Transverse colon (tissue), 4 donors: ENCODE data around the gene PMIS2. TPM values are rescaled to one million over a fixed set of nuclear protein-coding genes. Genes with fewer than 3 reads are reported as not detected.
A peak's percentile ranks its signal among the peaks of the same experiment; 100 is the strongest.

Experiments
- DNase-seq: peaks from one replicate; pipeline ENCODE4 v3.0.0-alpha.2; 2019
- H3K27ac ChIP-seq, 4 donors: fragments of 200-600 bp; sonication (generic); 2 replicates each; pipeline ENCODE4 v1.5.1; 2016 to 2018; ENCODE audit warnings: inconsistent platforms in 4 of 4
- H3K27me3 ChIP-seq: fragments of 200-600 bp; sonication (generic); 2 replicates; pipeline ENCODE4 v1.5.1; 2017; ENCODE audit warnings: inconsistent platforms
- H3K36me3 ChIP-seq, 4 donors: fragments of 200-600 bp; sonication (generic); 2 replicates each; pipeline ENCODE4 v1.5.1; 2017 to 2019; ENCODE audit warnings: inconsistent platforms in 4 of 4
- H3K4me1 ChIP-seq, 4 donors: fragments of 200-600 bp; sonication (generic); 2 replicates each; pipeline ENCODE4 v1.5.1; 2017 to 2020; ENCODE audit warnings: inconsistent platforms in 4 of 4
- H3K4me3 ChIP-seq, 4 donors: fragments of 200-600 bp; sonication (generic); 1 replicate in 1 of 4; 2 replicates in 3 of 4; pipeline versions ENCODE4 v1.5.1 to v1.6.1; 2017 to 2019; ENCODE audit warnings: inconsistent platforms in 4 of 4
- H3K9me3 ChIP-seq, 2 donors: fragments of 200-600 bp; sonication (generic); 2 replicates each; pipeline ENCODE4 v1.5.1; 2017 to 2019; ENCODE audit warnings: inconsistent platforms in 2 of 2
- CTCF ChIP-seq, 5 experiments: fragments of 200-600 bp in 3 of 5; fragments of 450-650 bp in 2 of 5; sonication (generic) in 3 of 5; IDR thresholded peaks; 1 replicate in 2 of 5; 2 replicates in 3 of 5; pipeline ENCODE4 v1.5.1; 2016 to 2017; ENCODE audit warnings: antibody characterized with exemption in 5 of 5, inconsistent platforms in 3 of 5, mild to moderate bottlenecking in 2 of 5, moderate library complexity in 1 of 5
- EP300 ChIP-seq: sonication (generic); formaldehyde crosslinking; IDR thresholded peaks from one replicate; pipeline ENCODE4 v1.6.1; 2017; ENCODE audit warnings: antibody characterized with exemption, low read depth
- POLR2A ChIP-seq: fragments of 450-650 bp; IDR thresholded peaks from one replicate; pipeline ENCODE4 v1.6.1; 2016; ENCODE audit warnings: antibody characterized with exemption, mild to moderate bottlenecking, moderate library complexity
- POLR2AphosphoS5 ChIP-seq, 3 donors: sonication (generic); formaldehyde crosslinking; IDR thresholded peaks; one replicate each; pipeline ENCODE4 v1.6.1; 2016; ENCODE audit warnings: antibody characterized with exemption in 3 of 3
- WGBS, 2 donors: methylation state at CpG; one replicate each; pipeline ENCODE4 v1.1.5; 2018; ENCODE audit warnings: low coverage in 1 of 2; 5-methylcytosine and 5-hydroxymethylcytosine counted together
- in situ Hi-C, 4 donors: fragments of 200-750 bp; cut with MboI; loops; one replicate each; pipeline versions ENCODE4 v1.15.0 to v1.15.1; 2017; ENCODE audit warnings: low sequenced_read_pairs in 3 of 4, low pct_ligation_motif_present in 1 of 4, low pct_unique_long_range_greater_than_20kb in 1 of 4
- intact Hi-C: fragments of 100-400 bp; cut with DNase I; formaldehyde crosslinking; loops from one replicate; pipeline ENCODE4 v1.15.1; 2023; ENCODE audit warnings: low total_unique reads
- total RNA-seq, 4 donors: library from RNA; depleted of rRNA; stranded (reverse); fragments of >200 nt; gene quantifications; one replicate each; pipeline ENCODE4 v1.1.0, GENCODE V29; 2016

The PMIS2 gene
- total RNA-seq, 4 donors from 2014 or later, result not detected

- Histone ChIP-seq H3K27ac (no peak overlapping the region), H3K4me3 (no peak overlapping the region), H3K27me3 (no peaks in the 10 kb centered on the region), H3K36me3 (no peaks in the 10 kb centered on the region), H3K9me3 (no peaks in the 10 kb centered on the region), H3K4me1 (no peaks in the 10 kb centered on the region)
- 95 to 100% methylated on average over 2 to 9 of the region's 9 CpGs for WGBS, 2 donors
- no peak for TF ChIP-seq POLR2AphosphoS5 (IDR thresholded peaks at IDR 0.05)
- no peak for TF ChIP-seq EP300
- TF ChIP-seq CTCF (IDR thresholded peaks at IDR 0.05), result no peak
- no peak for TF ChIP-seq POLR2A
- intact Hi-C loops (no loop called here), in situ Hi-C loops (no loop called here)
- DNase-seq, result no peak
Measured at GRCh38 chr19:35621708-35622107, 35.7 kb downstream of the PMIS2 start.

DNA sequence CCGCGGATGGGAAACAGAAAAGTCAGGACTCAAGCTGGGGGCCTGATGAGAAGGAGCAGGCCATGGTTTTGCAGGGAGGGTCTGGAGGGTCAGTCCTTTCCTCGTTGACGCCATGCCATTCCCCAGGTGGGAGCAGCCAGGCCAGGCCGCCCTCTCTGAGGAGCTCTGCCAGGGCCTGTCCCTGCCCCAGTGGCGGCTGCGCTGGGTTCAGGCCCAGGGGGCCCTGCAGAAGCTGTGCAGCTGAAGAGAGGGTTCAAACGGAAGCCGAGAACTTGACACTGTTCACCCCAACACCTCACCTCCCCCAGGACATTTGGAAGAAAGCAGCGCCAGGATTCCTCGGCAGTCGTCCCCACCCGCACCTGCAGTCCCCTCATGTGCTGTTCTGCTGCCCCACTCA is 36.8 kb downstream of the PMIS2 start:
- in situ Hi-C loops, result no loop called here
- DNase-seq, result no peak
- Histone ChIP-seq H3K9me3 (no peaks in the 10 kb centered on the region), H3K27me3 (no peaks in the 10 kb centered on the region), H3K27ac (no peak overlapping the region), H3K4me1 (peaks cover 0 to 2% (median 0%) of the 10 kb centered on the region in 4 donors), H3K36me3 (no peaks in the 10 kb centered on the region), H3K4me3 (no peak overlapping the region)
- intact Hi-C loops, result no loop called here
- TF ChIP-seq POLR2A (no peak), EP300 (no peak), CTCF (IDR thresholded peaks at IDR 0.05) (no peak), POLR2AphosphoS5 (IDR thresholded peaks at IDR 0.05) (no peak)
- 92 to 95% methylated on average over 2 to 13 of the region's 13 CpGs for WGBS, 2 donors

- H3K36me3 ChIP-seq, result no peaks in the 10 kb centered on the region
- no peaks in the 10 kb centered on the region for H3K9me3 ChIP-seq
- no peak for TF ChIP-seq POLR2AphosphoS5 (IDR thresholded peaks at IDR 0.05)
- TF ChIP-seq CTCF (IDR thresholded peaks at IDR 0.05), result no peak
- no peak for TF ChIP-seq EP300
- TF ChIP-seq POLR2A, result no peak
- peaks cover 0 to 8% (median 2%) of the 10 kb centered on the region in 4 donors for H3K4me1 ChIP-seq
- no peak overlapping the region for H3K27ac ChIP-seq
- H3K4me3 ChIP-seq, result no peak overlapping the region
- intact Hi-C loops (no loop called here), in situ Hi-C loops (no loop called here)
- 83 to 88% methylated on average over 2 to 6 of the region's 6 CpGs for WGBS, 2 donors
- no peak for DNase-seq
- H3K27me3 ChIP-seq, result no peaks in the 10 kb centered on the region
Measured at GRCh38 chr19:35623327-35624010, 37.5 kb downstream of the PMIS2 start.

- peak overlapping the region; percentile 52 to 98 (median 91) for H3K4me3 ChIP-seq
- H3K27ac ChIP-seq, result peak overlapping the region; percentile 92 to 97 (median 94)
- in situ Hi-C loops, result no loop called here
- intact Hi-C loops, result no loop called here
- no peak for DNase-seq
- no peaks in the 10 kb centered on the region for H3K27me3 ChIP-seq
- no peaks in the 10 kb centered on the region for H3K9me3 ChIP-seq
- TF ChIP-seq POLR2A (no peak), EP300 (no peak), POLR2AphosphoS5 (IDR thresholded peaks at IDR 0.05) (no peak), CTCF (IDR thresholded peaks at IDR 0.05) (no peak)
- peaks cover 9 to 21% (median 12%) of the 10 kb centered on the region in 4 donors for H3K4me1 ChIP-seq
- peaks cover 0 to 26% (median 7%) of the 10 kb centered on the region in 4 donors for H3K36me3 ChIP-seq
- 0 to 21% methylated on average over 3 to 9 of the region's 9 CpGs for WGBS, 2 donors
Measured at GRCh38 chr19:35628264-35628564, 42.2 kb downstream of the PMIS2 start.
